GM21576 (cell line): ENCODE data around the gene SFMBT2.

ENCODE experiments used
- ATAC-seq: cut with Tn5 transposase; IDR thresholded peaks from one replicate; pipeline ENCODE4 v1.9.1; 2021; ENCODE audit warnings: mild to moderate bottlenecking, moderate library complexity; ENCODE audit not compliant: unreplicated experiment

Gene SFMBT2

GRCh38 chr10:7117806-7118674 is 292.8 kb downstream of the SFMBT2 start:
- no peak for ATAC-seq

GRCh38 chr10:7117177-7117799 is 293.5 kb downstream of the SFMBT2 start:
- no peak for ATAC-seq

GRCh38 chr10:7111561-7111960 is 299.3 kb downstream of the SFMBT2 start:
- ATAC-seq = no peak

- no peak for ATAC-seq
These were observed 299.7 kb downstream of the SFMBT2 start for GRCh38 chr10:7111089-7111488.
